Glutamatergic neuron (in vitro differentiated cells): ENCODE results near the gene SLCO1A2. TPM values are rescaled to one million over a fixed set of nuclear protein-coding genes. Genes with fewer than 3 reads are reported as not detected.
"Not testable (repeated sequence)": the region's sequence is repeated elsewhere in the genome, so short reads cannot be mapped to it uniquely, and the experiment has no call there.

Experiments used
- DNase-seq: peaks from one replicate; pipeline ENCODE4 v3.0.0; 2022
- H3K27ac Mint-ChIP-seq: one replicate; pipeline ENCODE4 v1.8.0; 2020; ENCODE audit warnings: mild to moderate bottlenecking, mixed read lengths, inconsistent platforms; ENCODE audit not compliant: unreplicated experiment
- H3K27me3 Mint-ChIP-seq: one replicate; pipeline ENCODE4 v1.8.0; 2020; ENCODE audit warnings: mild to moderate bottlenecking, moderate library complexity, mixed read lengths, inconsistent platforms; ENCODE audit not compliant: unreplicated experiment
- H3K36me3 Mint-ChIP-seq: one replicate; pipeline ENCODE4 v1.8.0; 2020; ENCODE audit warnings: mild to moderate bottlenecking, mixed read lengths, inconsistent platforms; ENCODE audit not compliant: unreplicated experiment
- H3K4me1 Mint-ChIP-seq: one replicate; pipeline ENCODE4 v1.8.0; 2020; ENCODE audit warnings: mild to moderate bottlenecking, low read depth, mixed read lengths, inconsistent platforms; ENCODE audit not compliant: unreplicated experiment
- H3K4me3 Mint-ChIP-seq: one replicate; pipeline ENCODE4 v1.8.0; 2020; ENCODE audit warnings: mild to moderate bottlenecking, mixed read lengths, inconsistent platforms; ENCODE audit not compliant: unreplicated experiment
- H3K9me3 Mint-ChIP-seq: one replicate; pipeline ENCODE4 v1.8.0; 2020; ENCODE audit warnings: mild to moderate bottlenecking, moderate library complexity, mixed read lengths, inconsistent platforms; ENCODE audit not compliant: unreplicated experiment
- CTCF ChIP-seq: fragments of 200-600 bp; sonication (generic); IDR thresholded peaks from one replicate; pipeline ENCODE4 v1.5.0; 2021; ENCODE audit not compliant: partially characterized antibody, unreplicated experiment
- total RNA-seq: library from RNA; stranded (reverse); fragmentation: NEBNext Ultra II Directional; extraction: Animal tissue kit (Norgen Biotek cat#: 25700); gene quantifications from one replicate; pipeline ENCODE4 v1.2.1, GENCODE V29; 2021; ENCODE audit not compliant: unreplicated experiment

The SLCO1A2 gene
- total RNA-seq, 1 donor from 2014 or later = 11.9 TPM

- no peak for DNase-seq
- H3K36me3 Mint-ChIP-seq = no peaks in the 10 kb centered on the region
- no peaks in the 10 kb centered on the region for H3K4me1 Mint-ChIP-seq
- H3K4me3 Mint-ChIP-seq = no peak overlapping the region
- TF ChIP-seq CTCF = no peak
- H3K27me3 Mint-ChIP-seq = no peaks in the 10 kb centered on the region
- no peak overlapping the region for H3K27ac Mint-ChIP-seq
- peaks cover 2% of the 10 kb centered on the region for H3K9me3 Mint-ChIP-seq
Measured at GRCh38 chr12:21370845-21371449, 36.2 kb upstream of the SLCO1A2 start.

DNA sequence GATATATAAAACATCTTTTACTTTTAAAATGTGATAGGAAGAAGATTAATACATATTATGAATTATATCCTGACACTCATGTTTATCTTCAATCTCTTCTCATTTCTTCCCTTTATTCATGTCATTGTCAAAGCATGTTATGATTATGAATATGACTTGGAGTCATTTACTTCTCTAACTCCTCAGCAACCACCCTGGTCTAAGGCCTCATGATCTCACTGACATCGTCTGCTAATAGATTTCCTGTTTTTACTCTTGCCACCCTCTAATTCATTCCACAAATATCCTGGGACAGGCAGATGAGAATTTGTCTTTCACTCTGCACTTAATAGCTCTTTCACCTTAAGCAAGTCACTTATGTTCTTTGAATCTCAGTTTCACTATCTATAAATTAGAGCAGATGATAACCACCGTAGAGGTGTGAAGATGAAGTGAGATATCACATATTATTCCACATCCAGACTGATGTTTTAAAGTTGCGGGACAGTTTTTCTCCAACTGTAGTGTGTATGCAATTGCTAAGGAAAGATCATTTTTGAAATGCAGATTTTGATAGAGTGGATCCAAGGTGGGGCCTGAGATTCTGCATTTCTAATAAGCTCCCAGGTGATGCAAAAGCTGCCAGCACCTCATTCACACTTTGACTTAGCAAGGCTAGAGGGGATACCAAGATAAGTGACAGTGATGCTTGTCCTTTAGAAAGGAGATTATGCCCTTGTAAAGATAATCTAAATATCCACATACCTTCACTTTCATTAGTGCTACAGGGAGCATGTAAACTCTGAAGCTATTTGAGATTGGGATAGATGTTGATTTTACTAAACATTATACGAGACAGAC, 34.6 kb upstream of the SLCO1A2 start:
- no peaks in the 10 kb centered on the region for H3K4me1 Mint-ChIP-seq
- peaks cover 2% of the 10 kb centered on the region for H3K9me3 Mint-ChIP-seq
- H3K27ac Mint-ChIP-seq = no peak overlapping the region
- no peak for TF ChIP-seq CTCF
- no peak for DNase-seq
- H3K4me3 Mint-ChIP-seq = no peak overlapping the region
- no peaks in the 10 kb centered on the region for H3K27me3 Mint-ChIP-seq
- no peaks in the 10 kb centered on the region for H3K36me3 Mint-ChIP-seq

GRCh38 chr12:21360632-21361031, 25.9 kb upstream of the SLCO1A2 start:
- not testable (repeated sequence) for H3K9me3 Mint-ChIP-seq, H3K36me3 Mint-ChIP-seq, H3K4me3 Mint-ChIP-seq, H3K4me1 Mint-ChIP-seq, H3K27ac Mint-ChIP-seq, DNase-seq, H3K27me3 Mint-ChIP-seq

DNA sequence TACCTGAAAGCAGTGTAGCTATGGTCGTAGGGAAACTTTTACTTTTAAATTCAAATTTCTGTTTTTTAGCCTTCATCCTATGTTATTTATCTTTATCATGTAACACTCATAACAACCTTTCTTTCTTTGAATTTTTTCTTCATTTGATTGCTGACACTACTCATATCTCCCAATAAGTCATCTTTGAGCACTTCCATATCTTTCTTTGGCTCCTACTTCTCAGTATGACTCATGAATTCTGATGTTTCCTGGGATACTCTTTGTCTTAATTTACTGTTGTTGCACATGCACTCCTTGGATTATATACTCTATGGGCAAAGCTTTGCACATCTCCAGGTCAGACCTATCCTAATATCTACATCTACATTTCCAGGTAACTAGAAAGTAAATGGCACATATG, 19.9 kb upstream of the SLCO1A2 start:
- no peak overlapping the region for H3K27ac Mint-ChIP-seq
- no peaks in the 10 kb centered on the region for H3K4me1 Mint-ChIP-seq
- no peaks in the 10 kb centered on the region for H3K9me3 Mint-ChIP-seq
- TF ChIP-seq CTCF = no peak
- H3K4me3 Mint-ChIP-seq = no peak overlapping the region
- no peaks in the 10 kb centered on the region for H3K36me3 Mint-ChIP-seq
- no peaks in the 10 kb centered on the region for H3K27me3 Mint-ChIP-seq
- no peak for DNase-seq

GRCh38 chr12:21353948-21354347, 19.2 kb upstream of the SLCO1A2 start:
- no peak overlapping the region for H3K27ac Mint-ChIP-seq
- TF ChIP-seq CTCF = no peak

More at GRCh38 chr12:21353948-21354347, 19.2 kb upstream of the SLCO1A2 start:
- no peak for DNase-seq
- H3K36me3 Mint-ChIP-seq = no peaks in the 10 kb centered on the region
- no peaks in the 10 kb centered on the region for H3K27me3 Mint-ChIP-seq
- H3K4me1 Mint-ChIP-seq = no peaks in the 10 kb centered on the region
- H3K4me3 Mint-ChIP-seq = no peak overlapping the region
- H3K9me3 Mint-ChIP-seq = no peaks in the 10 kb centered on the region
